HG03097 (cell line): ENCODE measurements around the gene LRRC45.

Experiments
- ATAC-seq: cut with Tn5 transposase; IDR thresholded peaks from one replicate; pipeline ENCODE4 v1.9.1; 2021; ENCODE audit not compliant: unreplicated experiment, low FRiP score

LRRC45 gene

GRCh38 chr17:82079001-82079677 is 56.0 kb downstream of the LRRC45 start:
- ATAC-seq: no peak

GRCh38 chr17:82080048-82080788 is 57.1 kb downstream of the LRRC45 start:
- ATAC-seq: no peak
